Panc1 (cell line): Measurements from ENCODE around the gene EMID1. TPM values are rescaled to one million over a fixed set of nuclear protein-coding genes. Genes with fewer than 3 reads are reported as not detected.

Source experiments
- ATAC-seq: fragments of 200-7000 bp; cut with Tn5 transposase; 2 replicates; pipeline ENCODE4 v1.9.1; 2020; ENCODE audit warnings: mild to moderate bottlenecking, moderate library complexity
- BruUV-seq: library from RNA; stranded (reverse); fragments of 400-500 nt; replicated peaks from 2 replicates; lab custom pipeline; 2021; lab: Mats Ljungman, UMichigan
- CTCF ChIA-PET: fragments of 300-600 bp; sonication (Branson Sonifier 250); formaldehyde crosslinking; loops from one replicate; lab custom pipeline; 2022; ENCODE audit warnings: antibody characterized with exemption; lab: Charles Lee
- POLR2A ChIA-PET: fragments of 300-600 bp; sonication (Branson Sonifier 250); formaldehyde crosslinking; loops from one replicate; lab custom pipeline; 2022; ENCODE audit warnings: antibody characterized with exemption; lab: Charles Lee
- DNase-seq: peaks from one replicate; pipeline ENCODE4 v3.0.0-alpha.2; 2010; ENCODE audit warnings: low read depth, low spot score
- H3K27ac ChIP-seq: 2 replicates; pipeline ENCODE4 v1.5.1; 2011; ENCODE audit warnings: mild to moderate bottlenecking, low read length, inconsistent platforms
- H3K27me3 ChIP-seq: fragments of 200-500 bp; sonication (Bioruptor generic); 2 replicates; pipeline ENCODE4 v1.6.0; 2014; ENCODE audit warnings: low read length, inconsistent platforms; ENCODE audit not compliant: control insufficient read depth, insufficient read depth
- H3K36me3 ChIP-seq: fragments of 200-500 bp; sonication (Bioruptor generic); 2 replicates; pipeline ENCODE4 v1.5.1; 2014; ENCODE audit warnings: inconsistent platforms, mild to moderate bottlenecking, low read length, moderate library complexity; ENCODE audit not compliant: control insufficient read depth, insufficient read depth
- H3K4me1 ChIP-seq: 2 replicates; pipeline ENCODE4 v1.5.1; 2011; ENCODE audit warnings: inconsistent platforms, mild to moderate bottlenecking, low read length, moderate library complexity; ENCODE audit not compliant: control insufficient read depth, insufficient read depth
- H3K4me3 ChIP-seq, 2 experiments: 2 replicates each; pipeline ENCODE4 v1.5.1; 2011 to 2012; ENCODE audit warnings: low read depth in 2 of 2, low read length in 2 of 2, mild to moderate bottlenecking in 2 of 2, inconsistent platforms in 1 of 2, moderate library complexity in 1 of 2
- H3K9me3 ChIP-seq: fragments of 200-500 bp; sonication (Bioruptor generic); 2 replicates; pipeline ENCODE4 v1.5.1; 2014; ENCODE audit warnings: low read depth, mild to moderate bottlenecking, inconsistent platforms, low read length, moderate library complexity; ENCODE audit not compliant: control insufficient read depth, insufficient read depth
- POLR2AphosphoS5 ChIP-seq: IDR thresholded peaks from 2 replicates; pipeline ENCODE4 v1.6.1; 2012; ENCODE audit warnings: mild to moderate bottlenecking, low read depth, low read length, moderate library complexity
- SIN3A ChIP-seq: IDR thresholded peaks from 2 replicates; pipeline ENCODE4 v1.6.1; 2012; ENCODE audit warnings: low read depth, mild to moderate bottlenecking, low read length, moderate library complexity, borderline replicate concordance; ENCODE audit not compliant: insufficient read depth
- TCF7L2 ChIP-seq: IDR thresholded peaks from 2 replicates; pipeline ENCODE4 v1.6.1; 2011; ENCODE audit warnings: mild to moderate bottlenecking, low read depth, low read length, inconsistent platforms
- in situ Hi-C: cut with HindIII; loops from 2 replicates; pipeline ENCODE4 v1.10.0; 2016; ENCODE audit warnings: low sequenced_read_pairs, low pct_unique_long_range_greater_than_20kb
- intact Hi-C: fragments of 100-400 bp; cut with micrococcal nuclease; formaldehyde crosslinking; loops from one replicate; pipeline ENCODE4 v1.10.0; 2022; ENCODE audit not compliant: unreplicated experiment
- total RNA-seq: library from RNA; stranded (reverse); gene quantifications from one replicate; pipeline ENCODE4 v1.2.1, GENCODE V29; 2021; ENCODE audit not compliant: unreplicated experiment
- TF ChIP-seq, protein P1 (sequence below), 2 experiments: IDR thresholded peaks; 2 replicates each; pipeline ENCODE4 v1.6.1; 2011 to 2012; ENCODE audit warnings: low read depth in 2 of 2, control low read depth in 1 of 2, low read length in 1 of 2, mild to moderate bottlenecking in 1 of 2, moderate library complexity in 1 of 2; ENCODE audit not compliant: insufficient read depth in 1 of 2
- TF ChIP-seq, protein P2 (sequence below): fragments of 450-650 bp; IDR thresholded peaks from 2 replicates; pipeline ENCODE4 v1.5.1; 2017; ENCODE audit warnings: mild to moderate bottlenecking

Gene EMID1
- total RNA-seq, 1 experiment from 2014 or later: 1.1 TPM

DNA sequence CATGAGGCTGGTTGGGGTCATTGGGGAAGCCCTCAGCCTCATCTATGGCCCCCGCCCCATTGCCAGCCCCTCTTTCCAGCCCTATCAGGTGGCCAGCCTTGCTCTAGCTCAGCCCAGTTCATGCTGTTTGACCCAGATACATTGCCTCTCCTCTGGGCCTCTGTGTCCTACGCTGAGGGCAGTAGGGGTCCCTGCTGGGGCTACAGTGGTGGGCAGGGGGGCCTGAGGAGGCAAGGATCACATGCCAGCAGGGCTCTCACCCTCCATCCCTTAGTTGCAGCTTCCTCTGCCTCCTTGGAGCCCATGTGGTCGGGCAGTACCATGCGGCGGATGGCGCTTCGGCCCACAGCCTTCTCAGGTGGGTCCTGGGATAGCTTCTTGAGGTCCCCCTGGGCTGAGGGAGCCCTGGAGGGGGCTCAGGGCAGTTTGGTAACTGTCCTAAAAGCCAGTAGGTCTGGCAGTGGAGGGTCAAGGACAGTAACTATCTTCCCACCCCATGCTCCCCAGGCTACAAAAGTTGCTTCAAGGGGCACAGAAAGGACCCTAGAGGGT is 19.2 kb downstream of the EMID1 start:
- POLR2A ChIA-PET: no interaction called here
- DNase-seq: no peak
- ATAC-seq: no peak
- CTCF ChIA-PET: no interaction called here
- no peaks in the 10 kb centered on the region for H3K9me3 ChIP-seq
- H3K27ac ChIP-seq: no peak overlapping the region
- H3K27me3 ChIP-seq: no peaks in the 10 kb centered on the region
- H3K36me3 ChIP-seq: no peaks in the 10 kb centered on the region
- in situ Hi-C loops: no loop called here
- no peak overlapping the region for H3K4me3 ChIP-seq
- no peak for TF ChIP-seq TCF7L2
- TF ChIP-seq, protein P1, sequence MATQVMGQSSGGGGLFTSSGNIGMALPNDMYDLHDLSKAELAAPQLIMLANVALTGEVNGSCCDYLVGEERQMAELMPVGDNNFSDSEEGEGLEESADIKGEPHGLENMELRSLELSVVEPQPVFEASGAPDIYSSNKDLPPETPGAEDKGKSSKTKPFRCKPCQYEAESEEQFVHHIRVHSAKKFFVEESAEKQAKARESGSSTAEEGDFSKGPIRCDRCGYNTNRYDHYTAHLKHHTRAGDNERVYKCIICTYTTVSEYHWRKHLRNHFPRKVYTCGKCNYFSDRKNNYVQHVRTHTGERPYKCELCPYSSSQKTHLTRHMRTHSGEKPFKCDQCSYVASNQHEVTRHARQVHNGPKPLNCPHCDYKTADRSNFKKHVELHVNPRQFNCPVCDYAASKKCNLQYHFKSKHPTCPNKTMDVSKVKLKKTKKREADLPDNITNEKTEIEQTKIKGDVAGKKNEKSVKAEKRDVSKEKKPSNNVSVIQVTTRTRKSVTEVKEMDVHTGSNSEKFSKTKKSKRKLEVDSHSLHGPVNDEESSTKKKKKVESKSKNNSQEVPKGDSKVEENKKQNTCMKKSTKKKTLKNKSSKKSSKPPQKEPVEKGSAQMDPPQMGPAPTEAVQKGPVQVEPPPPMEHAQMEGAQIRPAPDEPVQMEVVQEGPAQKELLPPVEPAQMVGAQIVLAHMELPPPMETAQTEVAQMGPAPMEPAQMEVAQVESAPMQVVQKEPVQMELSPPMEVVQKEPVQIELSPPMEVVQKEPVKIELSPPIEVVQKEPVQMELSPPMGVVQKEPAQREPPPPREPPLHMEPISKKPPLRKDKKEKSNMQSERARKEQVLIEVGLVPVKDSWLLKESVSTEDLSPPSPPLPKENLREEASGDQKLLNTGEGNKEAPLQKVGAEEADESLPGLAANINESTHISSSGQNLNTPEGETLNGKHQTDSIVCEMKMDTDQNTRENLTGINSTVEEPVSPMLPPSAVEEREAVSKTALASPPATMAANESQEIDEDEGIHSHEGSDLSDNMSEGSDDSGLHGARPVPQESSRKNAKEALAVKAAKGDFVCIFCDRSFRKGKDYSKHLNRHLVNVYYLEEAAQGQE (IDR thresholded peaks at IDR 0.05; ENCODE audit: insufficient read depth in 1 of 2, low read depth in 2 of 2, low read length in 1 of 2): no peak
- no peak for TF ChIP-seq SIN3A
- TF ChIP-seq POLR2AphosphoS5: no peak
- TF ChIP-seq, protein P2, sequence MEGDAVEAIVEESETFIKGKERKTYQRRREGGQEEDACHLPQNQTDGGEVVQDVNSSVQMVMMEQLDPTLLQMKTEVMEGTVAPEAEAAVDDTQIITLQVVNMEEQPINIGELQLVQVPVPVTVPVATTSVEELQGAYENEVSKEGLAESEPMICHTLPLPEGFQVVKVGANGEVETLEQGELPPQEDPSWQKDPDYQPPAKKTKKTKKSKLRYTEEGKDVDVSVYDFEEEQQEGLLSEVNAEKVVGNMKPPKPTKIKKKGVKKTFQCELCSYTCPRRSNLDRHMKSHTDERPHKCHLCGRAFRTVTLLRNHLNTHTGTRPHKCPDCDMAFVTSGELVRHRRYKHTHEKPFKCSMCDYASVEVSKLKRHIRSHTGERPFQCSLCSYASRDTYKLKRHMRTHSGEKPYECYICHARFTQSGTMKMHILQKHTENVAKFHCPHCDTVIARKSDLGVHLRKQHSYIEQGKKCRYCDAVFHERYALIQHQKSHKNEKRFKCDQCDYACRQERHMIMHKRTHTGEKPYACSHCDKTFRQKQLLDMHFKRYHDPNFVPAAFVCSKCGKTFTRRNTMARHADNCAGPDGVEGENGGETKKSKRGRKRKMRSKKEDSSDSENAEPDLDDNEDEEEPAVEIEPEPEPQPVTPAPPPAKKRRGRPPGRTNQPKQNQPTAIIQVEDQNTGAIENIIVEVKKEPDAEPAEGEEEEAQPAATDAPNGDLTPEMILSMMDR: no peak
- no TSS peak for BruUV-seq
- intact Hi-C loops: no loop called here
- H3K4me1 ChIP-seq: peaks cover 7% of the 10 kb centered on the region

DNA sequence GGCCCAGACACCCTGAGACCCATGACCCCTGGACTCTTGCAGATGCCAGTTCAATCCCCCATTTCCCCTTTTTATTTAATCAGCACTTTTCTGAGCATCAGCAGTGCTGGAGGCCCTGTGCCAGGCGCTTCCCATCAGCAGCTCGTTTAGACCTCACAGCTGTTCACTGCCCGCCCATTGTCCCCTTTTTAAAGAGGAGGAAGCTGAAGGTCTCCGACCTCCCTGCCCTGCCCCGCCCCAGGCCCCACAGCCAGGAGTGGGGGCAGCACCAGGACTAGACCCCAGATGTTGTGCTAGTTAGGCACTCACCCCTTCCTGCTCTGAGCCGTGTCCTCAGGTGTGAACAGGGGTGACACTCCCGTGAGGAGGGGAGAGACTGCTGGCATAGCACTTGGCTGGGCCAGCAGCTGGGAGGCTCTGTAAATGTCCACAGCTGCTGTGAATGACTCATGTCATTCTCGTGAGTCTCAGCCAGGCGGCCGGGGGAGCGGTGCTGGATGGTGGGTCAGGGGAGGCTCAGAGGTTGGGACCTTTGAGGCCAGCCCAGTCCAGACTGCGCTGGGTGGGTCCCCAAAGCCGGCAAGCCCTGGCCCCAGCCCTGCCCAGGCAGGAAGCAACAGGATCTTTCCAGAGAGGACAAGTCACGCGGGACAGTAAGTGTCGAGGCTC is 19.9 kb downstream of the EMID1 start:
- no peaks in the 10 kb centered on the region for H3K36me3 ChIP-seq
- ATAC-seq (peak; percentile 65; the same call in 1 of the 2 replicates), DNase-seq (no peak)
- H3K27me3 ChIP-seq: no peaks in the 10 kb centered on the region
- ChIA-PET CTCF (no interaction called here), POLR2A (no interaction called here)
- H3K27ac ChIP-seq: no peak overlapping the region
- peaks cover 1% of the 10 kb centered on the region for H3K4me1 ChIP-seq
- no peaks in the 10 kb centered on the region for H3K9me3 ChIP-seq
- intact Hi-C loops (no loop called here), in situ Hi-C loops (no loop called here)
- no TSS peak for BruUV-seq
- TF ChIP-seq, protein P2: no peak
- TF ChIP-seq, protein P1 (IDR thresholded peaks at IDR 0.05; ENCODE audit: insufficient read depth in 1 of 2, low read depth in 2 of 2, low read length in 1 of 2): no peak
- TF ChIP-seq POLR2AphosphoS5 (no peak), TCF7L2 (no peak), SIN3A (no peak)
- H3K4me3 ChIP-seq: no peak overlapping the region
